SU-DHL-6 (cell line): Measurements from ENCODE around the gene CDK14.

Experiments used
- CTCF ChIP-seq: fragments of 200-600 bp; sonication (generic); IDR thresholded peaks from one replicate; pipeline ENCODE4 v1.5.1; 2017; ENCODE audit warnings: antibody characterized with exemption, mild to moderate bottlenecking, low read length, moderate library complexity; ENCODE audit not compliant: insufficient read depth, poor library complexity, severe bottlenecking
- EZH2phosphoT487 ChIP-seq: fragments of 200-600 bp; sonication (generic), shearing (Covaris generic); conservative IDR thresholded peaks from 2 replicates; pipeline ENCODE4 v1.6.1; 2018; ENCODE audit warnings: mild to moderate bottlenecking, antibody characterized with exemption, low read length, moderate library complexity, mixed read lengths

GRCh38 chr7:90769036-90769435, 172.9 kb downstream of the CDK14 start:
- TF ChIP-seq CTCF (no peak), EZH2phosphoT487 (no peak)
